GM12875 (cell line): Measurements from ENCODE around the gene BTBD9.

Experiments
- H3K4me3 ChIP-seq: one replicate; pipeline ENCODE4 v1.5.1; 2011; ENCODE audit warnings: low read depth, low read length, control low read depth
- CTCF ChIP-seq: IDR thresholded peaks from 2 replicates; pipeline ENCODE4 v1.5.1; 2011; ENCODE audit warnings: low read depth, mild to moderate bottlenecking, control low read depth, inconsistent platforms, low read length, moderate library complexity, borderline replicate concordance; ENCODE audit not compliant: insufficient read depth

BTBD9 gene

GRCh38 chr6:38259736-38260135 lies 380.0 kb downstream of the BTBD9 start:
- H3K4me3 ChIP-seq: no peak overlapping the region
- TF ChIP-seq CTCF: no peak

GRCh38 chr6:38248500-38249234 lies 391.1 kb downstream of the BTBD9 start:
- TF ChIP-seq CTCF: no peak
- H3K4me3 ChIP-seq: no peak overlapping the region

GRCh38 chr6:38245295-38245694 lies 394.4 kb downstream of the BTBD9 start:
- H3K4me3 ChIP-seq: no peak overlapping the region
- no peak for TF ChIP-seq CTCF

- no peak overlapping the region for H3K4me3 ChIP-seq
- no peak for TF ChIP-seq CTCF
Observed at GRCh38 chr6:38244869-38245268, 394.9 kb downstream of the BTBD9 start.

- H3K4me3 ChIP-seq: no peak overlapping the region
- TF ChIP-seq CTCF: no peak
Observed at GRCh38 chr6:38241200-38241871, 398.4 kb downstream of the BTBD9 start.

- H3K4me3 ChIP-seq: no peak overlapping the region
- no peak for TF ChIP-seq CTCF
Observed at GRCh38 chr6:38239719-38240451, 399.8 kb downstream of the BTBD9 start.
